Spleen (tissue), 7 donors: ENCODE data around the gene ZSCAN21.

Experiments used
- CTCF ChIP-seq, 11 experiments: fragments of 200-600 bp in 7 of 11; fragments of 450-650 bp in 4 of 11; sonication (generic) in 4 of 11; IDR thresholded peaks in 8 of 11; conservative IDR thresholded peaks in 3 of 11; 1 replicate in 7 of 11; 2 replicates in 4 of 11; pipeline versions ENCODE4 v1.4.0 to v1.8.0; 2016 to 2021; ENCODE audit warnings: antibody characterized with exemption in 11 of 11, inconsistent platforms in 4 of 11, mild to moderate bottlenecking in 1 of 11
- POLR2A ChIP-seq, 3 donors: fragments of 450-650 bp; IDR thresholded peaks; one replicate each; pipeline ENCODE4 v1.5.1; 2017; ENCODE audit warnings: antibody characterized with exemption in 3 of 3, mild to moderate bottlenecking in 1 of 3
- POLR2AphosphoS5 ChIP-seq, 3 donors: sonication (generic); formaldehyde crosslinking; IDR thresholded peaks; one replicate each; pipeline ENCODE4 v1.5.1; 2017; ENCODE audit warnings: antibody characterized with exemption in 3 of 3
- donor health status: DM: no; HTN: no; CAD: no; lungs with moderate emphysema.
- donor health status: DM: no; HTN: no; CAD: no.
- donor health status: DM: no; HTN: no; CAD: no.

GRCh38 chr7:100077205-100077604, 27.6 kb downstream of the ZSCAN21 start:
- TF ChIP-seq CTCF (IDR thresholded peaks at IDR 0.05 in 8 of 11, conservative IDR thresholded peaks at IDR 0.05 in 3 of 11) (no peak), POLR2A (IDR thresholded peaks at IDR 0.05) (no peak), POLR2AphosphoS5 (IDR thresholded peaks at IDR 0.05) (no peak)
